ENCODE measurements around the gene CIPC. TPM values are rescaled to one million over a fixed set of nuclear protein-coding genes. Genes with fewer than 3 reads are reported as not detected.

Gene CIPC
- total RNA-seq, 4 donors from 2014 or later = 37.1 to 63.0 (median 46.5) TPM

DNA sequence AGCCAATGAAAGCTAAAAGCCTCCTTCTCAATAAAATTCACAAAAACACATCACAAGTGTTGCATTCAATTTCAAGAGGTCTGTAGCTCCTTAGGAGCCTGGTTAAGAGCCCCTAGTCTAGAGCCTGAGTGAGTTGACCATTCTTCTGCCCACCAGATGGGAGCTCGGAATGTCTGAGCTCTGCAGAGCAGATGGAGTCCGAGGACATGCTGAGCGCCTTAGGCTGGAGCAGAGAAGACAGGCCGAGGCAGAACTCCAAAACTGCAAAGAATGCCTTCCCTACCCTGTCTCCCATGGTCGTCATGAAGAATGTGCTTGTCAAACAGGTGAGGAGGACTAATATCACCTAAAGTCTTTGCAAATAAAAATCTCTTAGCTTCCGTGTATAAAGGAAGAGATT lies 11.6 kb downstream of the CIPC start:
- Histone ChIP-seq H3K4me1 (peaks cover 57 to 73% (median 66%) of the 10 kb centered on the region in 4 donors), H3K9me3 (no peaks in the 10 kb centered on the region), H3K36me3 (peaks cover 17 to 83% (median 68%) of the 10 kb centered on the region in 4 donors), H3K27me3 (no peaks in the 10 kb centered on the region), H3K27ac (replicated peaks in 1 of 4) (peak overlapping the region; percentile 11 to 77 (median 39)), H3K4me3 (no peak overlapping the region)
- TF ChIP-seq, protein P1, sequence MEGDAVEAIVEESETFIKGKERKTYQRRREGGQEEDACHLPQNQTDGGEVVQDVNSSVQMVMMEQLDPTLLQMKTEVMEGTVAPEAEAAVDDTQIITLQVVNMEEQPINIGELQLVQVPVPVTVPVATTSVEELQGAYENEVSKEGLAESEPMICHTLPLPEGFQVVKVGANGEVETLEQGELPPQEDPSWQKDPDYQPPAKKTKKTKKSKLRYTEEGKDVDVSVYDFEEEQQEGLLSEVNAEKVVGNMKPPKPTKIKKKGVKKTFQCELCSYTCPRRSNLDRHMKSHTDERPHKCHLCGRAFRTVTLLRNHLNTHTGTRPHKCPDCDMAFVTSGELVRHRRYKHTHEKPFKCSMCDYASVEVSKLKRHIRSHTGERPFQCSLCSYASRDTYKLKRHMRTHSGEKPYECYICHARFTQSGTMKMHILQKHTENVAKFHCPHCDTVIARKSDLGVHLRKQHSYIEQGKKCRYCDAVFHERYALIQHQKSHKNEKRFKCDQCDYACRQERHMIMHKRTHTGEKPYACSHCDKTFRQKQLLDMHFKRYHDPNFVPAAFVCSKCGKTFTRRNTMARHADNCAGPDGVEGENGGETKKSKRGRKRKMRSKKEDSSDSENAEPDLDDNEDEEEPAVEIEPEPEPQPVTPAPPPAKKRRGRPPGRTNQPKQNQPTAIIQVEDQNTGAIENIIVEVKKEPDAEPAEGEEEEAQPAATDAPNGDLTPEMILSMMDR (IDR thresholded peaks at IDR 0.05) = no peak
- TF ChIP-seq POLR2AphosphoS5 (IDR thresholded peaks at IDR 0.05) (no peak), EP300 (IDR thresholded peaks at IDR 0.05) (no peak), POLR2A (IDR thresholded peaks at IDR 0.05; ENCODE audit: low read depth) (no peak)
- 77% methylated on average over 6 of the region's 6 CpGs for WGBS
- intact Hi-C loops (cut with DNase I) = no loop called here
- DNase-seq (ENCODE audit: extremely low spot score) = no peak

DNA sequence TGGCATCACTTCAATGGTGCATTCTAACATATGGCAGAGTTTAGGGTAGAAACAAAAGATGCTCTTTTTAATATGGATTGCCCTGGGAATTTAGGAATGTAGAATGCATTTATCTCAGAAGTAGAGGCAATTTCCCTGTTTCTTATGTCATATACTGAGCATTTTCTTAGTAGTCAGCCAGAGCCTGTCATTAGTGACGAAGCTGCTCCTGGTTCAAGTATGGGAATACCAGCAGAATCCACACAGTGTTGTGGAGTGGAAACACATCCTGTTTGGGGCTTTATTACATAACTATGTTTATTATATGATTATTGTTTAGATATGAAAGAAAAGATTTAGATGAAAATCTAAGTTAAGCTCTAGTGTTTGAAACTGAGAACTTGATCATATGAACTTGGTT lies 12.2 kb downstream of the CIPC start:
- H3K4me1 ChIP-seq = peaks cover 51 to 66% (median 60%) of the 10 kb centered on the region in 4 donors
- TF ChIP-seq, protein P1 (IDR thresholded peaks at IDR 0.05) = no peak
- no peak for TF ChIP-seq POLR2A (IDR thresholded peaks at IDR 0.05; ENCODE audit: low read depth)
- TF ChIP-seq POLR2AphosphoS5 (IDR thresholded peaks at IDR 0.05) = no peak
- no peak for TF ChIP-seq EP300 (IDR thresholded peaks at IDR 0.05)
- no peaks in the 10 kb centered on the region for H3K9me3 ChIP-seq
- peaks cover 20 to 89% (median 74%) of the 10 kb centered on the region in 4 donors for H3K36me3 ChIP-seq
- 86% methylated on average over 1 of the region's 1 CpG for WGBS
- H3K27me3 ChIP-seq = no peaks in the 10 kb centered on the region
- no peak overlapping the region for H3K4me3 ChIP-seq
- H3K27ac ChIP-seq (replicated peaks in 1 of 4) = peak overlapping the region; percentile 72 to 79 (median 76)
- no peak for DNase-seq (ENCODE audit: extremely low spot score)
- intact Hi-C loops (cut with DNase I) = no loop called here

DNA sequence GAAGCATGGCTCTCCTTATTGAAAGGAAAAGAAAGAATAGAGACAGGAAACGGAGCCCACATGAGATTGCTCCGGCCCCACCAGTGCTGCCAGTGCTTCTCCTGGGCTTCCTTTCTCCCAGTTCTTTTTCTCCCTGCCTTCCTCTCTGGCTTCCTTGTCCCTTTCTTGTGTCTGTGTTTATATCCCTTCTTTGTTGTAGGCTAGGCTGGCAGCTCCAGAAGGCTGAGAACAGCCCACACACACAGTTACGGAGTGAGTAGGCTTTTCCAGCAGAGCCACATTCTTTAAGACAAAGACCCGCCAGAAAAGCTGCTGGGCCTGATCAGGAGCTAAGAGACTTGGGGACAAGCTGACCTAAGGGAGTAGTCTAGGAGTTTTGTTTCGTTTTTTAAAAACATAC lies 13.0 kb downstream of the CIPC start:
- H3K4me3 ChIP-seq = peak overlapping the region in 1 of 4 donors; percentile 5
- WGBS = 23% methylated on average over 5 of the region's 5 CpGs
- H3K36me3 ChIP-seq = peaks cover 20 to 92% (median 73%) of the 10 kb centered on the region in 4 donors

DNA sequence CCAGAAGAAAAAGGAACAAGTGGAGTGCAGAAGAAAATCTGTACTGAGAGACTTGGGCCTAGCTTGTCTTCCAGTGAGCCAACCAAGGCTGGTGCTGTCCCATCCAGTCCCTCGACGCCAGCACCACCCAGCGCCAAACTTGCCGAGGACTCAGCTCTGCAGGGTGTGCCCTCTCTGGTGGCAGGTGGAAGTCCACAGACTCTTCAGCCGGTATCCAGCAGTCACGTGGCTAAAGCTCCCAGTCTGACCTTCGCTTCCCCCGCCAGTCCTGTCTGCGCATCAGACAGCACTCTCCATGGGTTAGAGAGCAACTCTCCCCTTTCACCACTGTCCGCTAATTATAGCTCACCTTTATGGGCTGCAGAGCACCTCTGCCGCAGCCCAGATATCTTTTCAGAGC lies 15.6 kb downstream of the CIPC start:
- TF ChIP-seq, protein P1 (IDR thresholded peaks at IDR 0.05) = no peak
- TF ChIP-seq EP300 (IDR thresholded peaks at IDR 0.05) = no peak
- TF ChIP-seq POLR2A (IDR thresholded peaks at IDR 0.05; ENCODE audit: low read depth) = no peak
- TF ChIP-seq POLR2AphosphoS5 (IDR thresholded peaks at IDR 0.05) = no peak
- Histone ChIP-seq H3K9me3 (no peaks in the 10 kb centered on the region), H3K4me1 (peaks cover 30 to 34% (median 33%) of the 10 kb centered on the region in 4 donors), H3K4me3 (no peak overlapping the region), H3K27me3 (no peaks in the 10 kb centered on the region), H3K27ac (replicated peaks in 1 of 4) (peak overlapping the region in 1 of 4 donors; percentile 29), H3K36me3 (peaks cover 19 to 90% (median 58%) of the 10 kb centered on the region in 4 donors)
- intact Hi-C loops (cut with DNase I) = no loop called here
- 95% methylated on average over 11 of the region's 11 CpGs for WGBS
- DNase-seq (ENCODE audit: extremely low spot score) = no peak

More for the DNA sequence above, 13.0 kb downstream of the CIPC start:
- Histone ChIP-seq H3K4me1 (peaks cover 43 to 59% (median 52%) of the 10 kb centered on the region in 4 donors), H3K27ac (replicated peaks in 1 of 4) (peak overlapping the region; percentile 72 to 79 (median 76)), H3K27me3 (no peaks in the 10 kb centered on the region), H3K9me3 (no peaks in the 10 kb centered on the region)
- TF ChIP-seq POLR2A (IDR thresholded peaks at IDR 0.05; ENCODE audit: low read depth) = no peak
- peak; percentile 24 to 32 for TF ChIP-seq POLR2AphosphoS5 (IDR thresholded peaks at IDR 0.05)
- DNase-seq (ENCODE audit: extremely low spot score) = no peak
- intact Hi-C loops (cut with DNase I) = no loop called here

DNA sequence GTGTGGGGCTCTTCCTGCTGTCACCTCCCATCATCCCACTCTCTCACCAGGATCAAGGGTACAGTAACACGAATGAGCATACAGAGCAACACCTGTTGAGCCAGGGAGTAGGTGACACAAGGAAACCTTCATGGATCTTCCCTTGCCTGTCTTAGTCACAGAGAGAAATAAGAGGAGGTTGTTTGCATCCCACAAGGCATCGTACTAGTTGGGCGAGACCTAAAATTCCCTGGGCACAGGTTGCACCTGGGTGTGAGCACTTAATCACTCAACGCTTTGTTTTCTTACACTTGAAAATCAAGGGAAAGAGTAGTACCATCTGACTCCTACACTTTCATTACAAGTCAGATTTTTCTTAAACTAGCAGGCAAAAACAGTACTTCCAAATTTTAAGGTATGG lies 16.6 kb downstream of the CIPC start:
- Histone ChIP-seq H3K27me3 (no peaks in the 10 kb centered on the region), H3K4me3 (no peak overlapping the region), H3K9me3 (no peaks in the 10 kb centered on the region), H3K36me3 (peaks cover 15 to 88% (median 54%) of the 10 kb centered on the region in 4 donors), H3K4me1 (peaks cover 24 to 32% (median 25%) of the 10 kb centered on the region in 4 donors), H3K27ac (replicated peaks in 1 of 4) (no peak overlapping the region)
- intact Hi-C loops (cut with DNase I) = no loop called here
- 93% methylated on average over 4 of the region's 4 CpGs for WGBS
- TF ChIP-seq, protein P1 (IDR thresholded peaks at IDR 0.05) = no peak
- no peak for TF ChIP-seq POLR2A (IDR thresholded peaks at IDR 0.05; ENCODE audit: low read depth)
- TF ChIP-seq EP300 (IDR thresholded peaks at IDR 0.05) = no peak
- TF ChIP-seq POLR2AphosphoS5 (IDR thresholded peaks at IDR 0.05) = no peak
- DNase-seq (ENCODE audit: extremely low spot score) = no peak

All from esophagus muscularis mucosa (tissue), 4 donors.